HEK293T (cell line): Measurements from ENCODE around the gene FARSA.

Experiments
- FOXM1 ChIP-seq: fragments of 450-650 bp; IDR thresholded peaks from 2 replicates; pipeline ENCODE4 v1.6.1; 2017; ENCODE audit warnings: mild to moderate bottlenecking, borderline replicate concordance
- HDGF ChIP-seq: fragments of 450-650 bp; IDR thresholded peaks from 2 replicates; pipeline ENCODE4 v1.6.1; 2017; ENCODE audit warnings: antibody characterized with exemption, borderline replicate concordance
- SP1 ChIP-seq: fragments of 450-650 bp; IDR thresholded peaks from 2 replicates; pipeline ENCODE4 v1.6.1; 2017

- no peak for TF ChIP-seq SP1
- TF ChIP-seq FOXM1, result no peak
- no peak for TF ChIP-seq HDGF
These were observed 34.4 kb upstream of the FARSA start for GRCh38 chr19:12967907-12968306.
